ENCODE results near the gene SERTAD1. TPM values are rescaled to one million over a fixed set of nuclear protein-coding genes. Genes with fewer than 3 reads are reported as not detected.

SERTAD1 gene
- polyA plus RNA-seq, 1 of the 3 experiments (the other 2 are of a cell fraction) = 10.4 TPM

DNA sequence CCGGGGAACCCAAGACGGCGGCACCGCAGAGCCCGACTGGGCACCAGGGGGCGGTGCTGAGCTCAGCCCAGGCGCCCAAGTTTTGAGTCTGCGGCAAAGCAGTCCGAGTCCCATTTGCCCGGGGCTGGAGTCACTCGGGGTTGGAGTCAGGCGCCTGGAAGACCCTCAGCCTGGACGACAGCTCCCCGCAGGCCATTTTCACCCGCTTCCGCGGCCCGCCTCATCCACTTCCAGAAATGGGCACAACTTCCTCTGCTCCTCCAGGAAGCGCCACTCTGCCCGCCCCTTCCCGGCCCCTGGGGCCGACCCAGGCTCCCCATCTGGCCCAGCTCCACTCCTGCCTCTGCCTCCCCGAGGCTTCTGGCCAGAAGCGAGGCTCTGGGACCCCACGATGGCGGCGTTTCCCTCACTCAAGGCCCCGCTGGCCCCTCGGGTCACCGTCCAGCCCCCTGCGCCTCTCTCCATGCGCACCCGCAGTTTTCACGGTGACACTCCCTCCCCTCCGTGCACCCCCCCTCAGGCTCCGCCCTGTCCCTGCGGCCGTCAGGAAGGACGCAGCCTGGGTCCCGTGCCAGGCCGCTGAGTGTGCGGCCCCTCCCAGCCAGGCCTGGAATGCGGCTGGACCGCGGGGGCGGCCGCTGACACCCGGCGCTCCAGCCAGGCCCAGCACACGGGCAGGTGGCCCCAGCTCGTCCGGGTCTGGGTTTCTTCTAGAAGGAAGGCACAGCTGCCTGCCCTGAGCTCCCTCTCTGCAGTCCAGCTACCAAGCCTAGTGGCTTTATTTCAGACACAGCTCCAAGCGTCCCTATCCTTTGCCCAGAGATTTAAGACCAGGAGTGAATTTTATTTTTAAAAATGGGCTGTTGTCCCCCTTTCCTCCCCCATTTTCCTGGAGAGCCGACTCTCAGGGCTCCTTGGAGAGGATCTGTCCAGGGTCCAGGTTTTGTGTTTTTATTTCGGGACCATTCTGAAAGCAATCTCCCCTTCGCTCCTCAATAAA is 4.7 kb downstream of the SERTAD1 start:
- Histone ChIP-seq H3K4me1 (ENCODE audit: control insufficient read depth in 1 of 2, insufficient read depth in 2 of 2, low read depth in 1 of 2, low read length in 1 of 2) (peaks cover 6 to 17% of the 10 kb centered on the region in 2 experiments; a peak in 3 of 4 replicates), H3K27me3 (ENCODE audit: insufficient read depth) (no peaks in the 10 kb centered on the region), H3K36me3 (replicated peaks in 1 of 2; ENCODE audit: control insufficient read depth in 1 of 2, insufficient read depth in 2 of 2, low read length in 1 of 2) (peaks cover 7 to 15% of the 10 kb centered on the region in 2 experiments), H3K27ac (ENCODE audit: low read depth in 2 of 2, low read length in 1 of 2) (peak overlapping the region; percentile 92 to 97), H2AFZ (ENCODE audit: low read depth) (peak overlapping the region; percentile 72; the same call in 1 of the 2 replicates), H3K4me3 (ENCODE audit: low read depth in 2 of 2, low read length in 1 of 2) (peak overlapping the region; percentile 52 to 67), H3K9me2 (no peaks in the 10 kb centered on the region), H3K9me3 (no peaks in the 10 kb centered on the region), H4K20me1 (ENCODE audit: insufficient read depth) (no peaks in the 10 kb centered on the region), H3F3A (replicated peaks; ENCODE audit: insufficient read depth) (peaks cover 37% of the 10 kb centered on the region), H3K9ac (peak overlapping the region; percentile 82), H3K79me2 (ENCODE audit: insufficient read depth) (peaks cover 36% of the 10 kb centered on the region), H3K4me2 (peak overlapping the region; percentile 87)
- peak; percentile 91 for DNase-seq
- ChIA-PET POLR2A (interaction anchor here (0.6 to 1.9 kb wide), 8 partner anchors 9 to 231 kb away, joined by 3 to 17 read pairs (median 4); partner anchors contain the start of genes BLVRB and SERTAD3), CTCF (interaction anchor here (0.6 to 2.6 kb wide), 30 partner anchors 9 to 843 kb away, joined by 3 to 27 read pairs (median 4); partner anchors contain the start of genes BLVRB, C19orf47, PLD3 and PRX)
- 12% methylated on average over 19 of the region's 56 CpGs for WGBS (ENCODE audit: low lambda C conversion rate)
- peak; percentile 17; the same call in 1 of the 2 replicates for TF ChIP-seq FOXM1 (IDR thresholded peaks at IDR 0.05; ENCODE audit: low read depth)
- TF ChIP-seq ELF1 (IDR thresholded peaks at IDR 0.05) = peak; percentile 79
- TF ChIP-seq NRF1 (IDR thresholded peaks at IDR 0.05; ENCODE audit: low read depth, low read length) = peak; percentile 58
- TF ChIP-seq MXI1 (IDR thresholded peaks at IDR 0.05; ENCODE audit: low read depth, low read length) = peak; percentile 72; the same call in 1 of the 2 replicates
- TF ChIP-seq NFIC (IDR thresholded peaks at IDR 0.05; ENCODE audit: borderline replicate concordance) = peak; percentile 64
- TF ChIP-seq GATA2 (CRISPR knock-in tag; IDR thresholded peaks at IDR 0.05) = no peak
- peak; percentile 29; the same call in 1 of the 2 replicates for TF ChIP-seq FOSL2 (IDR thresholded peaks at IDR 0.05; ENCODE audit: borderline replicate concordance, low read depth)
- TF ChIP-seq, protein P1, sequence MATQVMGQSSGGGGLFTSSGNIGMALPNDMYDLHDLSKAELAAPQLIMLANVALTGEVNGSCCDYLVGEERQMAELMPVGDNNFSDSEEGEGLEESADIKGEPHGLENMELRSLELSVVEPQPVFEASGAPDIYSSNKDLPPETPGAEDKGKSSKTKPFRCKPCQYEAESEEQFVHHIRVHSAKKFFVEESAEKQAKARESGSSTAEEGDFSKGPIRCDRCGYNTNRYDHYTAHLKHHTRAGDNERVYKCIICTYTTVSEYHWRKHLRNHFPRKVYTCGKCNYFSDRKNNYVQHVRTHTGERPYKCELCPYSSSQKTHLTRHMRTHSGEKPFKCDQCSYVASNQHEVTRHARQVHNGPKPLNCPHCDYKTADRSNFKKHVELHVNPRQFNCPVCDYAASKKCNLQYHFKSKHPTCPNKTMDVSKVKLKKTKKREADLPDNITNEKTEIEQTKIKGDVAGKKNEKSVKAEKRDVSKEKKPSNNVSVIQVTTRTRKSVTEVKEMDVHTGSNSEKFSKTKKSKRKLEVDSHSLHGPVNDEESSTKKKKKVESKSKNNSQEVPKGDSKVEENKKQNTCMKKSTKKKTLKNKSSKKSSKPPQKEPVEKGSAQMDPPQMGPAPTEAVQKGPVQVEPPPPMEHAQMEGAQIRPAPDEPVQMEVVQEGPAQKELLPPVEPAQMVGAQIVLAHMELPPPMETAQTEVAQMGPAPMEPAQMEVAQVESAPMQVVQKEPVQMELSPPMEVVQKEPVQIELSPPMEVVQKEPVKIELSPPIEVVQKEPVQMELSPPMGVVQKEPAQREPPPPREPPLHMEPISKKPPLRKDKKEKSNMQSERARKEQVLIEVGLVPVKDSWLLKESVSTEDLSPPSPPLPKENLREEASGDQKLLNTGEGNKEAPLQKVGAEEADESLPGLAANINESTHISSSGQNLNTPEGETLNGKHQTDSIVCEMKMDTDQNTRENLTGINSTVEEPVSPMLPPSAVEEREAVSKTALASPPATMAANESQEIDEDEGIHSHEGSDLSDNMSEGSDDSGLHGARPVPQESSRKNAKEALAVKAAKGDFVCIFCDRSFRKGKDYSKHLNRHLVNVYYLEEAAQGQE (IDR thresholded peaks at IDR 0.05; ENCODE audit: low read depth, low read length) = no peak
- TF ChIP-seq, protein P2, sequence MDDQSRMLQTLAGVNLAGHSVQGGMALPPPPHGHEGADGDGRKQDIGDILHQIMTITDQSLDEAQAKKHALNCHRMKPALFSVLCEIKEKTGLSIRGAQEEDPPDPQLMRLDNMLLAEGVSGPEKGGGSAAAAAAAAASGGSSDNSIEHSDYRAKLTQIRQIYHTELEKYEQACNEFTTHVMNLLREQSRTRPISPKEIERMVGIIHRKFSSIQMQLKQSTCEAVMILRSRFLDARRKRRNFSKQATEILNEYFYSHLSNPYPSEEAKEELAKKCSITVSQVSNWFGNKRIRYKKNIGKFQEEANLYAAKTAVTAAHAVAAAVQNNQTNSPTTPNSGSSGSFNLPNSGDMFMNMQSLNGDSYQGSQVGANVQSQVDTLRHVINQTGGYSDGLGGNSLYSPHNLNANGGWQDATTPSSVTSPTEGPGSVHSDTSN (IDR thresholded peaks at IDR 0.05) = no peak
- peak; percentile 59 for TF ChIP-seq RAD21 (IDR thresholded peaks at IDR 0.05; ENCODE audit: low read length)
- TF ChIP-seq, protein P3, sequence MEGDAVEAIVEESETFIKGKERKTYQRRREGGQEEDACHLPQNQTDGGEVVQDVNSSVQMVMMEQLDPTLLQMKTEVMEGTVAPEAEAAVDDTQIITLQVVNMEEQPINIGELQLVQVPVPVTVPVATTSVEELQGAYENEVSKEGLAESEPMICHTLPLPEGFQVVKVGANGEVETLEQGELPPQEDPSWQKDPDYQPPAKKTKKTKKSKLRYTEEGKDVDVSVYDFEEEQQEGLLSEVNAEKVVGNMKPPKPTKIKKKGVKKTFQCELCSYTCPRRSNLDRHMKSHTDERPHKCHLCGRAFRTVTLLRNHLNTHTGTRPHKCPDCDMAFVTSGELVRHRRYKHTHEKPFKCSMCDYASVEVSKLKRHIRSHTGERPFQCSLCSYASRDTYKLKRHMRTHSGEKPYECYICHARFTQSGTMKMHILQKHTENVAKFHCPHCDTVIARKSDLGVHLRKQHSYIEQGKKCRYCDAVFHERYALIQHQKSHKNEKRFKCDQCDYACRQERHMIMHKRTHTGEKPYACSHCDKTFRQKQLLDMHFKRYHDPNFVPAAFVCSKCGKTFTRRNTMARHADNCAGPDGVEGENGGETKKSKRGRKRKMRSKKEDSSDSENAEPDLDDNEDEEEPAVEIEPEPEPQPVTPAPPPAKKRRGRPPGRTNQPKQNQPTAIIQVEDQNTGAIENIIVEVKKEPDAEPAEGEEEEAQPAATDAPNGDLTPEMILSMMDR (IDR thresholded peaks at IDR 0.05) = peak; percentile 97
- peak; percentile 45 for TF ChIP-seq TAF1 (IDR thresholded peaks at IDR 0.05; ENCODE audit: borderline replicate concordance, low read depth, low read length)
- no peak for TF ChIP-seq MEF2A (IDR thresholded peaks at IDR 0.05; ENCODE audit: borderline replicate concordance, low read depth)
- TF ChIP-seq RFX5 (IDR thresholded peaks at IDR 0.05; ENCODE audit: low read length) = no peak
- TF ChIP-seq GABPA (IDR thresholded peaks at IDR 0.05; ENCODE audit: low read depth) = peak; percentile 48; the same call in 1 of the 2 replicates
- TF ChIP-seq EZH2phosphoT487 (IDR thresholded peaks at IDR 0.05; ENCODE audit: borderline replicate concordance, low read depth) = no peak
- no peak for TF ChIP-seq YY1 (IDR thresholded peaks at IDR 0.05; ENCODE audit: low read depth)
- no peak; the same call in 1 of the 2 replicates for TF ChIP-seq POLR2AphosphoS5 (IDR thresholded peaks at IDR 0.05; ENCODE audit: low read depth, low read length)
- TF ChIP-seq TCF12 (IDR thresholded peaks at IDR 0.05) = peak; percentile 71
- TF ChIP-seq FOXJ3 (CRISPR knock-in tag; IDR thresholded peaks at IDR 0.05) = peak; percentile 19; the same call in 1 of the 2 replicates
- TF ChIP-seq, protein P4, sequence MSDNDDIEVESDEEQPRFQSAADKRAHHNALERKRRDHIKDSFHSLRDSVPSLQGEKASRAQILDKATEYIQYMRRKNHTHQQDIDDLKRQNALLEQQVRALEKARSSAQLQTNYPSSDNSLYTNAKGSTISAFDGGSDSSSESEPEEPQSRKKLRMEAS (IDR thresholded peaks at IDR 0.05; ENCODE audit: low read depth) = peak; percentile 76
- no peak for TF ChIP-seq JUND (IDR thresholded peaks at IDR 0.05)
- TF ChIP-seq CHD2 (IDR thresholded peaks at IDR 0.05; ENCODE audit: low read length, partially characterized antibody) = peak; percentile 42
- TF ChIP-seq EP300 (IDR thresholded peaks at IDR 0.05; ENCODE audit: borderline replicate concordance in 1 of 2, low read depth in 1 of 2, low read length in 1 of 2) = peak in 1 of 2 experiments; percentile 48; a peak in 1 of 4 replicates
- TF ChIP-seq TEAD4 (IDR thresholded peaks at IDR 0.05; ENCODE audit: borderline replicate concordance, insufficient read depth) = peak; percentile 93
